Measurements from ENCODE around the gene DZIP3. TPM values are rescaled to one million over a fixed set of nuclear protein-coding genes. Genes with fewer than 3 reads are reported as not detected.
A peak's percentile ranks its signal among the peaks of the same experiment; 100 is the strongest.
"Not testable (repeated sequence)": the region's sequence is repeated elsewhere in the genome, so short reads cannot be mapped to it uniquely, and the experiment has no call there.

DZIP3 gene
- total RNA-seq, 1 donor from 2014 or later = 15.4 TPM

DNA sequence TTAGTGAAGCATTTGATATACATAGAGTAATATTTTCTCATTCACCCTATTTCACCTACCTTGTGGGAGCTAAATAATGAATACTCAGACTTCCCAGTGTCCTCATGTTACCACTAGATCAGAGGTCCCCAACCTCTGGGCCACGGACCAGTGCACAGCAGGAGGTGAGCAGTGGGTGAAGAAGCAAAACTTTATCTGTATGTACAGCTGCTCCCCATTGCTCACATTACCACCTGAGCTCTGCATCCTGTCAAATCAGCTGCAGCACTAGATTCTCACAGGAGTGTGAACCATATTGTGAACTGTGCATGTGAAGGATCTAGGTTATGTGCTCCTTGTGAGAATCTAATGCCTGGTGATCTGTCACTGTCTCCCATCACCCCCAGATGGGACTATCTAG is 88.3 kb downstream of the DZIP3 start:
- DNase-seq (ENCODE audit: low read depth) = no peak

DNA sequence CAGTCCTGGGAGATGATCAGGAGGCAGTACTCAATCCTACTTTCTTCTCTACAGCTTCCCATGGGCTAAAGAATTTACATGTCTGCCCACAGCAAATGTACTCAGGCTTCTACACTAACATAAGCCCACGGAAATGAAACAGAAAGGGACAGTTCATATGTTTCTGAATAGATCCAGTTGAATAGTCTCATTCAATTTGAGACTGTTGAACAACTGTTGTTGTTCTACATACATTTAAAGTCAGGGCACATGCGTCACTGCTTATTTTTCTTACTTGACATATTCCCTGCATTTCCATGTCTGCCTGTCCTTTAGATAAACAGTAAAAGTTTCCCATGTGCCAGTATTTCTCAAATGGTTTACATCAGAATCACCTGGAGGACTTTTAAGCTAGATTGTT is 102.8 kb downstream of the DZIP3 start:
- DNase-seq (ENCODE audit: low read depth) = not testable (repeated sequence)

DNA sequence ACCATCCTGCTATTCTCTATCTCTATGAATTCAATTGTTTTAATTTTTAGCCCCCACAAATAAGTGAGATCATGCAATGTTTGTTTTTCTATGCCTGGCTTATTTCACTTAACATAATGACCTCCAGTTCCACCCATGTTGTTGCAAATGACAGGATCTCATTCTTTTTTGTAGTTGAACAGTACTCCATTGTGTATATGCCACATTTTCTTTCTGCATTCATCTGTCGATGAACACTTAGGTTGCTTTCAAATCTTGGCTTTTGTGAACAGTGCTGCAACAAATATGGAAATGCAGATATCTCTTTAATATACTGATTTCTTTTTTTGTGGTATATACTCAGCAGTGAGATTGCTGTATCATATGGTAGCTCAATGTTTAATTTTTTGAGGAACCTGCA is 108.9 kb downstream of the DZIP3 start:
- no peak for DNase-seq (ENCODE audit: low read depth)

DNA sequence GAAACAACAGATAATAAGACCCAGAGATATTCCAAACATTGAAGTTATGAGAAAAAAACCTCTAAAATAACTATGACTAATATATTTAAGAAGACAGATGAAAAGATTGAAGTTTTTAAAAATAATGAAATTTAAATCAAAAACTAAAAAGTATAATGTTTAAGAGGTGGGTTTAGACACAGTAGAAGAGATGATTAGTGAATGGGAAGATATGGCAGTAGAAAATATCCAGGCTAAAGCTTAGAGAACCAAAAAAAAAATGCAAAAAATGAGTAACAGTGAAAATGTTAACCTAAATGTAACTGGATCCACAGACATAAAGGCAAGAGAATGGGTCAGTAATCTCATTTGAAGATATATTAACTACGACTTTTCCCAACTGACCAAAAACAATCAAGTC is 115.5 kb downstream of the DZIP3 start:
- DNase-seq (ENCODE audit: low read depth) = no peak

DNA sequence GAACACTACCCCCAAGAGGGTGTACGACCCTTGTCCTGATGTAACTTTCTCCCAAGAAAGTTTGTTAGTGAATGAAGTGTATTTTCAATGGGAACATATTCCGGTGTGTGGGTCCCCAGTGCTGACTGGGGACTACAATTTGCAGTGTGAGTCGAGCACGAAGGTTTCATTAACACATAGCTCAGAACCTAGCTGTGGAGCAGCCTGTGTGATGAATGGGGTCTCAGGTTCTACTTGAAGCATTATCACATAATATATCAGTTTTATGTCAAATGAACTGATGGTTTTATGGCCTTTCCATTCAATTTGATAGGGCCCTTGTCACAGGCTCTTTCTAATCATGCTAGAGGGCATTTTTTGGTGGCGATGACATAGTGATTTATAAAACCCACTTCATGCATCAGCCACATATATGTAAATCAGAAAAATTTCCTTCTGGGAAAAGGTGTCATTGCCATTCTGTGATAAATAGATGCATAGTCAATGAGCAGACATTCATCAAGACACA is 123.5 kb downstream of the DZIP3 start:
- DNase-seq (ENCODE audit: low read depth) = no peak

DNA sequence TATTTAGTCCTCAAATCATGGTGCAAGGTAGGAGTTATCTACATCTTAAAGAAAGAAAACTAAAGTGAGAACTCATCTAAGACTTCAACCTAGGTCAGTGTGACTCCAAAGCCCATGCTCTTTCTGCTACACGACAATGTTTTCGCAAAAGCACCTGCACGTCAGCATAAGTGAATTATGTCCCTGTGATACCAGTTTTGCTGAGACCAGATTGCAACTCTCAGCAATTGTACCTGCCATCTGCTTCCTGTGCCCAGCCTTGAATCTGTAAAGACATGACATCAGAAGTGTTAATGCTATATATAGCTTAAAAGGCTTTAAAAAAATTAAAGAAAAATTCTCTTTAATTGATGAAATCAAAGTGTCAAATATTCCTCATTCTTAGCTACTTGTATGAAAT is 124.3 kb downstream of the DZIP3 start:
- DNase-seq (ENCODE audit: low read depth) = no peak

DNA sequence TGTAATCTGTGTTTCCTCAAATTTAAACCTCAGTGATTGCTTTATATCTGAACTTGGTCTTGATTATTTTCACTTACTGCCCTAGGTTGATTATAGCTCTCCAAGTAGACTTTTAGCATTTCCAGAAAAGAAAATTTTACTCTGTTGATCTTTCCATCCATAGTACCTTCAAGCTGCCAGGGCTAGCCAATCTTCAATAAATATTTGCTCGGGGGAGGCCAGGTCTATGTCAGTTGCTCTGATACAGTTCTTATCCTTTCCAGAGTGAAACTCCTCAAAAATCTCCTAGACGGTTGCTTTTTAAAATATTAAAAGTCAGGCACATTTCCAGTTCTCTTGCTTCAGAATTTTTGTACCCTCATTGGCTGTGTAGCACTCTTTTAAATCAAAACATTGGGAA is 128.9 kb downstream of the DZIP3 start:
- no peak for DNase-seq (ENCODE audit: low read depth)

DNA sequence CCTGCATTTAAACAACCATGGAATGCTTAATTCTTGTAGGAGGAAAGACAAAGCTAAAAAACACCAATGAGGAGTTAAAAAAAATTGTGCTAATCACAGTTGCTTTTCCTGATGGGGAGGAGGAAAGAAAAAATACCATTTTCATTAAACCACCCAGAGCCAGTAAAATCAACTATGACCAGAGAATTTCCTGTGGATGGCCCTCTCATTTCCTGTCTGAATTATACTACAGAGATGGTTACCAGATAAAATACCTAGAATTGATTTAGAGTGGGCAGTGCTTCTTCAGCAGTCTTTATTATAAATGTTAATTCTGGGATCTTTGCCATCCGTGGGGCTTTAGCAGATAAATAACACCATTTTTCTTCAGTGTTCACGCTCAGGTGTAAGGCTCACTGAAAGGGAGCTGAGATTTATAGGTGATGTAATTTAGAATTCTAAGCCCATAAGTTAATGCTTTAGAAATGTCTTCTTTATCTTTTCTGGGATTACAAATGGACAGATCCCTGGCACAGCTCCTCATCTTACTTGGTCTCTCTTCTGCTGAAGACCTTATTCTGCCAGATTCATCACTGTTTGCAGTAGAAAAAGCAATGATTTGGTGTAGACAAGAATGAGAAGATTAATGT is 129.8 kb downstream of the DZIP3 start:
- DNase-seq (ENCODE audit: low read depth) = no peak

DNA sequence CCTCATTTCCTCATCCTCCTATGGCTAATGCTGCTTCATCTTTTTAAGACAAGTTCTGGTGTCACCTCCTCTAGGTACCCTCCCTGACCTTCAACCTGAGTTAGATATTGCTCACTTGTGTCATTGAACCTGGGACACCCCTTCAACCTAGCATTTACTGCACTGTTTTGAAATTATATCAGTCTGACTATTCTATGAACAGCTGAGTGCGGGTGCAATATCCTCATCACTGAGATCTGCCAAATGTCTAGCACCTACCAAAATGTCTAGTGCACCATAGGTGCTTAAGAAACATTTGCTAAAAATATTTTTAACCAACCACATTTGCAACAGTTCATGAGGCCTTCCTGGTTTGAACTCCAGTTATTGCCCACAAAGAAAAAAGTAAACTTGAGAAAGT is 133.2 kb downstream of the DZIP3 start:
- no peak for DNase-seq (ENCODE audit: low read depth)

DNA sequence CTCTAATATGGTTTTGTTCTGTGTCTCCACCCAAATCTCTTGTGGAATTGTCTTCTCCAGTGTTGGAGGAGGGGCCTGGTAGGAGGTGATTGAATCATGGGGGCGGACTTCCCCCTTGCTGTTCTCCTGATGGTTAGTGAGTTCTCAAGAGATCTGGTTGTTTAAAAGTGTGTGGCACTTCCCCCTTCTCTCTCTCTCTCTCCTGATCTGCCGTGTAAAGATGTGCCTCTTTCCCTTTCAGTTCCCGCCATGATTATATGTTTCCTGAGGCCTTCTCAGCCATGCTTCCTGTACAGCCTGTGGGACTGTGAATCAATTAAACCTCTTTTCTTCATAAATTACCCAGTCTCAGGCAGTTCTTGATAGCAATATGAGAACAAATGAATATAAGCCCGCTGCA is 134.6 kb downstream of the DZIP3 start:
- DNase-seq (ENCODE audit: low read depth) = no peak

DNA sequence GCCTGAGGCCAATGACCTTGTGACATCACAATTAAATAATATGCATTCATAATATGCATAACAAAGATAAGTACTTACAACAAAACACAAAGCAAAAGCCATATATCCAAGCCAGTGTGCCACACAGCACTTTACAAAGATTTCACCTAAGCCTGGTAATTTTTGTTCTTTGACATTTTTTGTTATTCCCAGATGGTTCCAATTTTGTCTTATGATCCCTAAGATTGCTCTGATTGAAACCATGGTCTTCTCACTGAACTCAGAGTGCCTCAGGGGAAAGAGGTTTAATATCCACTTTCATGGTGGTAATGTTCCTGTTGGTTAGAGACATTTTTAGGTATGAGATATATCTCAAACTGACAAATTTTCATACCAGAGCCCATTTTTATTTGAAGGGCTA is 138.6 kb downstream of the DZIP3 start:
- DNase-seq (ENCODE audit: low read depth) = no peak

DNA sequence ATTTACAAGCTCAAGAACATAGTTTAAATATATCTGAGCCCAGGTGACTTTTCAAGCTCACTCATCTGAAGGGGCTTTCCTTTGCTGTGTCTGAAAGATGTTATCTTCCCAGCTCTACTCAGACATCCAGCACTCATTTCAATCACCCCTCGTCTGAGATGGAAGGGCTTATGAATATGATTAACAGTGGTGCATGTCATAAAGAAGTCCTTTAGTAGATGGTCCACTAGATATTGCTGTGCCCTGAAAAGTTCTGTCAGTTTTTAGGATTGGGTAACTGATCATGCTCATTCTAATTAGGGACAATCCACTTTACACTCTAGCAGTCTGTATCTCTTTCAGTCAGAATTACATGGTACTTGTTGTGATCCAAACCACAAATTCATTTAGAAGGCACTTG is 139.4 kb downstream of the DZIP3 start:
- DNase-seq (ENCODE audit: low read depth) = no peak

DNA sequence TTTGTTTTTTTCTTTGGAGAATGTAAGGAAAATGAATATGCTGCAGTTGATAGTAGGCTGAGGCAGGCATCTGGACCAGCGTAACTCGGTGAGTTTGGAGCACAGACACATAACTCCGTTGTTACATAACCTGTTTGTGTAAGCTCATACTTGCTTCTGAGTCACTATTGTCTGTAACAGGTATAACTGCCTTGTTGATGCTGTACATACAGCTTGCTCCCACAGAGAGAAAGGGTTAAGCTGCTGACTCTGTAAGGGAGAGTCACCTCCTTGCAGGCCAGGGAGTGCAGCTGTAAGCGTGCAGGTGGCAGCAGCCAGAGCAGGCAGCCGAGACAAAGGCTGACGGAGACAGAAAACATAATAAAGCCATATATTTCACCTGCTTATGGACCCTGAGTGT is 147.3 kb downstream of the DZIP3 start:
- peak; percentile 2 for DNase-seq (ENCODE audit: low read depth)

DNA sequence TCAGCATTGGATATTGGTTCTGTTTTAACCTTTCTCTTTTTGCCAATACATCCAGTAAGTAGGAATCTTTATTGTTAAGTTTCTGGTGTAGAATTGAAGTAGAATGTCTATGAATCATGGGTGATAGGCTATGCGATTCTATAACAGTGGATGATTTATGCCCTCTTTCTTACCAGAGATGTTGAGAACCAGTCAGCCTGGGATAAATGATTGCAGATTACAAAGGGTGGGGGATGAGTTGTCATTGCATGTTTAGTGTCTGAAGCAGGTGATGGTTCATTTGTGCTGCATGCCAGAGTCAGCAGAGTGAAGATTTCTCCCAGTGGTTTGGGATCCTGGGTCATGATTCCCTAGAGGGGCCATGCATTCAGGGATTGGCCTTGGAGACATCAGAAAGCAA is 153.4 kb downstream of the DZIP3 start:
- no peak for DNase-seq (ENCODE audit: low read depth)

Other genes starting within 250 kb of the DZIP3 start
- 0.05 TPM in 1 of 2 replicates, not detected in the other for gene MYH15, start 79.1 kb upstream of the DZIP3 start, total RNA-seq
- 9.6 and 21.9 TPM in 2 replicates for gene CIP2A, start 284 bp upstream of the DZIP3 start, total RNA-seq
- not detected in 2 replicates for gene RETNLB, start 167.7 kb downstream of the DZIP3 start, total RNA-seq
- not detected in 2 replicates for gene TRAT1, start 233.1 kb downstream of the DZIP3 start, total RNA-seq